Activated CD8-positive, alpha-beta memory T cell treated with anti-CD3 and anti-CD28 coated beads, Interleukin-2, amount 50 U/mL, for 4 hours (primary cell): ENCODE results near the gene UTF1.

Source experiments
- DNase-seq: peaks from one replicate; pipeline ENCODE4 v3.0.0-alpha.2; 2020

The UTF1 gene

GRCh38 chr10:133267293-133267692, 37.3 kb downstream of the UTF1 start:
- no peak for DNase-seq

GRCh38 chr10:133267829-133268228, 37.8 kb downstream of the UTF1 start:
- DNase-seq: no peak

GRCh38 chr10:133268532-133268931, 38.5 kb downstream of the UTF1 start:
- no peak for DNase-seq

GRCh38 chr10:133269367-133269766, 39.4 kb downstream of the UTF1 start:
- no peak for DNase-seq

GRCh38 chr10:133270204-133270603, 40.2 kb downstream of the UTF1 start:
- DNase-seq: no peak

- no peak for DNase-seq
Measured at GRCh38 chr10:133270773-133271297, 40.8 kb downstream of the UTF1 start.

- no peak for DNase-seq
Measured at GRCh38 chr10:133271521-133272300, 41.7 kb downstream of the UTF1 start.

GRCh38 chr10:133272301-133272963, 42.4 kb downstream of the UTF1 start:
- DNase-seq: no peak

- DNase-seq: no peak
Measured at GRCh38 chr10:133272964-133273420, 43.0 kb downstream of the UTF1 start.

GRCh38 chr10:133273534-133274143, 43.6 kb downstream of the UTF1 start:
- DNase-seq: no peak

- DNase-seq: peak; percentile 85
Measured at GRCh38 chr10:133274751-133275683, 45.0 kb downstream of the UTF1 start.

- peak; percentile 59 for DNase-seq
Measured at GRCh38 chr10:133275684-133276092, 45.7 kb downstream of the UTF1 start.

GRCh38 chr10:133276100-133276434, 46.0 kb downstream of the UTF1 start:
- DNase-seq: no peak

GRCh38 chr10:133276435-133277201, 46.6 kb downstream of the UTF1 start, which contains the start of gene ADAM8:
Gene ADAM8 (minus strand): TSS chr10:133276868. CDS start chr10:133276817, 51 bp downstream.
- DNase-seq: peak; percentile 67

- DNase-seq: no peak
Measured at GRCh38 chr10:133277277-133277992, 47.4 kb downstream of the UTF1 start.

- no peak for DNase-seq
Measured at GRCh38 chr10:133277993-133278576, 48.1 kb downstream of the UTF1 start.

- peak; percentile 59 for DNase-seq
Measured at GRCh38 chr10:133278577-133279265, 48.7 kb downstream of the UTF1 start.

GRCh38 chr10:133279326-133280226, 49.6 kb downstream of the UTF1 start:
- no peak for DNase-seq
